Activated CD8-positive, alpha-beta memory T cell treated with anti-CD3 and anti-CD28 coated beads for 36 hours (primary cell): Measurements from ENCODE around the gene MUC2. TPM values are rescaled to one million over a fixed set of nuclear protein-coding genes. Genes with fewer than 3 reads are reported as not detected.

Experiments
- CTCF ChIA-PET: fragments of 350-600 bp; sonication (Branson Sonifier 250); formaldehyde crosslinking; loops from one replicate; lab custom pipeline; 2021; ENCODE audit warnings: antibody characterized with exemption; lab: Charles Lee
- POLR2A ChIA-PET: fragments of 350-600 bp; sonication (Branson Sonifier 250); formaldehyde crosslinking; loops from one replicate; lab custom pipeline; 2021; ENCODE audit warnings: antibody characterized with exemption; lab: Charles Lee
- total RNA-seq, 2 experiments: library from RNA; stranded (reverse); gene quantifications; one replicate each; pipeline ENCODE4 v1.2.3, GENCODE V29; 2021

The MUC2 gene
- total RNA-seq, 2 experiments from 2014 or later, result not detected

GRCh38 chr11:1099519-1100355, 25.1 kb downstream of the MUC2 start:
- CTCF ChIA-PET, result no interaction called here
- POLR2A ChIA-PET, result no interaction called here

GRCh38 chr11:1100417-1101245, 26.0 kb downstream of the MUC2 start:
- ChIA-PET POLR2A (no interaction called here), CTCF (no interaction called here)

GRCh38 chr11:1101318-1102089, 26.8 kb downstream of the MUC2 start:
- ChIA-PET CTCF (no interaction called here), POLR2A (no interaction called here)

GRCh38 chr11:1102221-1102971, 27.7 kb downstream of the MUC2 start:
- ChIA-PET CTCF (no interaction called here), POLR2A (no interaction called here)

GRCh38 chr11:1102996-1103395, 28.3 kb downstream of the MUC2 start:
- POLR2A ChIA-PET, result no interaction called here
- CTCF ChIA-PET, result no interaction called here

GRCh38 chr11:1103401-1104360, 29.0 kb downstream of the MUC2 start:
- CTCF ChIA-PET, result no interaction called here
- POLR2A ChIA-PET, result no interaction called here

- CTCF ChIA-PET, result no interaction called here
- POLR2A ChIA-PET, result no interaction called here
Measured at GRCh38 chr11:1104411-1105182, 29.9 kb downstream of the MUC2 start.

- POLR2A ChIA-PET, result no interaction called here
- CTCF ChIA-PET, result no interaction called here
Measured at GRCh38 chr11:1105183-1105565, 30.5 kb downstream of the MUC2 start.

GRCh38 chr11:1106387-1106786, 31.7 kb downstream of the MUC2 start:
- ChIA-PET POLR2A (no interaction called here), CTCF (no interaction called here)

GRCh38 chr11:1107316-1108245, 32.9 kb downstream of the MUC2 start:
- ChIA-PET CTCF (no interaction called here), POLR2A (no interaction called here)

- ChIA-PET CTCF (no interaction called here), POLR2A (no interaction called here)
Measured at GRCh38 chr11:1108246-1108900, 33.7 kb downstream of the MUC2 start.

- ChIA-PET POLR2A (no interaction called here), CTCF (no interaction called here)
Measured at GRCh38 chr11:1109101-1109917, 34.6 kb downstream of the MUC2 start.

- CTCF ChIA-PET, result no interaction called here
- POLR2A ChIA-PET, result no interaction called here
Measured at GRCh38 chr11:1109918-1110705, 35.4 kb downstream of the MUC2 start.

- POLR2A ChIA-PET, result no interaction called here
- CTCF ChIA-PET, result no interaction called here
Measured at GRCh38 chr11:1111545-1112212, 37.0 kb downstream of the MUC2 start.
